Mucosa of rectum (tissue), 2 donors: ENCODE data around the gene WWC2.

Source experiments
- H3K27ac ChIP-seq, 2 donors: one replicate each; pipeline ENCODE4 v1.7.0; 2013; ENCODE audit warnings: inconsistent platforms in 2 of 2, low read depth in 2 of 2, low read length in 2 of 2
- H3K27me3 ChIP-seq, 2 donors: one replicate each; pipeline ENCODE4 v1.7.0; 2013; ENCODE audit warnings: low read length in 2 of 2; ENCODE audit not compliant: control insufficient read depth in 2 of 2, insufficient read depth in 2 of 2
- H3K36me3 ChIP-seq, 2 donors: one replicate each; pipeline ENCODE4 v1.7.0; 2013; ENCODE audit warnings: low read length in 2 of 2; ENCODE audit not compliant: control insufficient read depth in 2 of 2, insufficient read depth in 2 of 2
- H3K4me1 ChIP-seq, 2 donors: one replicate each; pipeline ENCODE4 v1.7.0; 2013; ENCODE audit warnings: low read length in 2 of 2, mild to moderate bottlenecking in 1 of 2; ENCODE audit not compliant: control insufficient read depth in 2 of 2, insufficient read depth in 2 of 2
- H3K4me3 ChIP-seq, 2 donors: one replicate each; pipeline ENCODE4 v1.7.0; 2013; ENCODE audit warnings: low read length in 2 of 2
- H3K9ac ChIP-seq, 2 donors: one replicate each; pipeline ENCODE4 v1.7.0; 2013; ENCODE audit warnings: low read length in 2 of 2, low read depth in 1 of 2, mild to moderate bottlenecking in 1 of 2
- H3K9me3 ChIP-seq, 2 donors: one replicate each; pipeline ENCODE4 v1.7.0; 2013; ENCODE audit warnings: low read length in 2 of 2; ENCODE audit not compliant: control insufficient read depth in 2 of 2
- donor health status: healthy.
- donor health status: Normal muscosa, but diverticular disease.

The WWC2 gene

GRCh38 chr4:183213996-183214395 lies 114.9 kb downstream of the WWC2 start:
- Histone ChIP-seq H3K27ac (no peak overlapping the region), H3K27me3 (no peaks in the 10 kb centered on the region), H3K9me3 (no peaks in the 10 kb centered on the region), H3K36me3 (no peaks in the 10 kb centered on the region), H3K4me3 (no peak overlapping the region), H3K9ac (no peak overlapping the region), H3K4me1 (no peaks in the 10 kb centered on the region)

- no peaks in the 10 kb centered on the region for H3K9me3 ChIP-seq
- H3K27ac ChIP-seq: no peak overlapping the region
- H3K27me3 ChIP-seq: no peaks in the 10 kb centered on the region
- H3K4me1 ChIP-seq: no peaks in the 10 kb centered on the region
- no peaks in the 10 kb centered on the region for H3K36me3 ChIP-seq
- no peak overlapping the region for H3K9ac ChIP-seq
- H3K4me3 ChIP-seq: no peak overlapping the region
Measured at GRCh38 chr4:183214912-183215488, 115.9 kb downstream of the WWC2 start.

GRCh38 chr4:183220236-183220635 lies 121.2 kb downstream of the WWC2 start:
- no peaks in the 10 kb centered on the region for H3K4me1 ChIP-seq
- H3K36me3 ChIP-seq: no peaks in the 10 kb centered on the region
- no peaks in the 10 kb centered on the region for H3K27me3 ChIP-seq
- no peak overlapping the region for H3K4me3 ChIP-seq
- no peak overlapping the region for H3K27ac ChIP-seq
- no peak overlapping the region for H3K9ac ChIP-seq
- H3K9me3 ChIP-seq: no peaks in the 10 kb centered on the region

- Histone ChIP-seq H3K9me3 (no peaks in the 10 kb centered on the region), H3K4me3 (no peak overlapping the region), H3K27ac (no peak overlapping the region), H3K36me3 (no peaks in the 10 kb centered on the region), H3K4me1 (no peaks in the 10 kb centered on the region), H3K9ac (no peak overlapping the region), H3K27me3 (no peaks in the 10 kb centered on the region)
Measured at GRCh38 chr4:183223053-183223452, 124.0 kb downstream of the WWC2 start.

GRCh38 chr4:183229397-183229796 lies 130.3 kb downstream of the WWC2 start:
- no peak overlapping the region for H3K4me3 ChIP-seq
- no peaks in the 10 kb centered on the region for H3K36me3 ChIP-seq
- H3K4me1 ChIP-seq: no peaks in the 10 kb centered on the region
- no peak overlapping the region for H3K9ac ChIP-seq
- H3K27me3 ChIP-seq: no peaks in the 10 kb centered on the region
- no peaks in the 10 kb centered on the region for H3K9me3 ChIP-seq
- H3K27ac ChIP-seq: no peak overlapping the region

GRCh38 chr4:183240581-183241321 lies 141.7 kb downstream of the WWC2 start:
- Histone ChIP-seq H3K27me3 (no peaks in the 10 kb centered on the region), H3K9ac (no peak overlapping the region), H3K9me3 (no peaks in the 10 kb centered on the region), H3K36me3 (no peaks in the 10 kb centered on the region), H3K4me1 (peaks cover 0 to 4% of the 10 kb centered on the region in 2 donors), H3K27ac (no peak overlapping the region), H3K4me3 (no peak overlapping the region)

GRCh38 chr4:183241322-183241640 lies 142.2 kb downstream of the WWC2 start:
- Histone ChIP-seq H3K27me3 (no peaks in the 10 kb centered on the region), H3K4me3 (no peak overlapping the region), H3K36me3 (no peaks in the 10 kb centered on the region), H3K9ac (no peak overlapping the region), H3K4me1 (peaks cover 0 to 4% of the 10 kb centered on the region in 2 donors), H3K9me3 (no peaks in the 10 kb centered on the region), H3K27ac (no peak overlapping the region)

GRCh38 chr4:183241721-183242151 lies 142.7 kb downstream of the WWC2 start:
- no peaks in the 10 kb centered on the region for H3K27me3 ChIP-seq
- no peak overlapping the region for H3K9ac ChIP-seq
- H3K9me3 ChIP-seq: no peaks in the 10 kb centered on the region
- no peaks in the 10 kb centered on the region for H3K36me3 ChIP-seq
- peaks cover 0 to 4% of the 10 kb centered on the region in 2 donors for H3K4me1 ChIP-seq
- no peak overlapping the region for H3K27ac ChIP-seq
- no peak overlapping the region for H3K4me3 ChIP-seq

- Histone ChIP-seq H3K27ac (no peak overlapping the region), H3K4me3 (no peak overlapping the region), H3K4me1 (peaks cover 0 to 4% of the 10 kb centered on the region in 2 donors), H3K27me3 (no peaks in the 10 kb centered on the region), H3K36me3 (no peaks in the 10 kb centered on the region), H3K9me3 (no peaks in the 10 kb centered on the region), H3K9ac (no peak overlapping the region)
Measured at GRCh38 chr4:183242291-183242690, 143.2 kb downstream of the WWC2 start.

GRCh38 chr4:183244019-183244418 lies 145.0 kb downstream of the WWC2 start:
- Histone ChIP-seq H3K9ac (no peak overlapping the region), H3K27me3 (no peaks in the 10 kb centered on the region), H3K36me3 (no peaks in the 10 kb centered on the region), H3K9me3 (no peaks in the 10 kb centered on the region), H3K4me3 (no peak overlapping the region), H3K4me1 (peaks cover 0 to 4% of the 10 kb centered on the region in 2 donors), H3K27ac (no peak overlapping the region)
